Measurements from ENCODE around the gene UBA5. TPM values are rescaled to one million over a fixed set of nuclear protein-coding genes. Genes with fewer than 3 reads are reported as not detected.

UBA5 gene
- total and polyA plus RNA-seq, 9 of the 15 experiments (the other 6 are each of a cell fraction or from before 2014, with no cell fraction given): 8.1 to 71.1 (median 29.4) TPM

DNA sequence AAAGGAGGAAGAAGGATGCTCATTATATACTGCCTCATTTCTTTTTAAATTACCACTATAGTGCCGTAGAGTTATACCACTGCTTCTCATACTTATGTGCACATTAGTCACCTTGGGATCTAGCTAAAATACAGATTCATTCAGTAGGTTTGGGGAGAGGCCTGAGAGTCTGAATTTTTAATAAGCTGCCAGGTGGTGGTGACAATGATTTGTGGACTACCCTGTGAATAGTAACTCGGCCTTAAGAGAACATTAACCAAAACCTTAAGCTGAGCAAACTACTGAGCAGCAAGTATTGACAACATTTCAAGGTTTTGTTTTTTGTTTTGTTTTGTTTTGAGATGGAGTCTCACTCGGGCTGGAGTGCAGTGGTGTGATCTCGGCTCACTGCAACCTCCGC is 19.8 kb downstream of the UBA5 start:
- no TSS peak for BruUV-seq (replicated peaks)
- Histone ChIP-seq H3K9me3 (replicated peaks; ENCODE audit: control insufficient read depth, insufficient read depth, low read depth, low read length) (no peaks in the 10 kb centered on the region), H3K4me2 (ENCODE audit: insufficient read depth, low read length) (no peak overlapping the region), H3K36me3 (ENCODE audit: control insufficient read depth, insufficient read depth, low read length) (peaks cover 43% of the 10 kb centered on the region; the same call in 1 of the 3 replicates), H3K9ac (ENCODE audit: insufficient read depth in 1 of 2, low read depth in 2 of 2, low read length in 2 of 2) (no peak overlapping the region), H3K4me3 (no peak overlapping the region), H2AFZ (ENCODE audit: low read depth, low read length) (no peak overlapping the region), H4K20me1 (replicated peaks; ENCODE audit: control insufficient read depth, insufficient read depth, low read length) (no peaks in the 10 kb centered on the region), H3K27me3 (ENCODE audit: control insufficient read depth in 2 of 2, insufficient read depth in 2 of 2, low read length in 2 of 2) (no peaks in the 10 kb centered on the region), H3K79me2 (ENCODE audit: control insufficient read depth, insufficient read depth, low read length) (no peaks in the 10 kb centered on the region), H3K4me1 (replicated peaks in 1 of 2; ENCODE audit: control insufficient read depth in 2 of 2, insufficient read depth in 2 of 2, low read length in 2 of 2) (no peaks in the 10 kb centered on the region), H3K27ac (ENCODE audit: extremely low read depth, low read depth, low read length) (no peak overlapping the region), H3K9me1 (ENCODE audit: control insufficient read depth, insufficient read depth, low read length) (no peaks in the 10 kb centered on the region)
- in situ Hi-C loops (cut with MboI) (no loop called here), intact Hi-C loops (cut with micrococcal nuclease) (no loop called here)
- ChIA-PET POLR2A (interaction anchor here (2.8 kb wide), 1 partner anchor 10 kb away, joined by 7 read pairs; no protein-coding TSS in a partner anchor), CTCF (ENCODE audit: low intra/inter-chr PET ratio) (no interaction called here)
- no peak for ATAC-seq
- DNase-seq (ENCODE audit: extremely low read depth in 1 of 4, low spot score in 3 of 4): no peak
- no peak for FAIRE-seq
- 74% methylated on average over 2 of the region's 5 CpGs for WGBS (ENCODE audit: insufficient coverage, low coverage, missing lambda C conversion rate)
- no peak for TF ChIP-seq ZKSCAN8 (CRISPR knock-in tag; IDR thresholded peaks at IDR 0.05)
- no peak for TF ChIP-seq SLC30A9 (CRISPR knock-in tag; IDR thresholded peaks at IDR 0.05)
- TF ChIP-seq, protein P1, sequence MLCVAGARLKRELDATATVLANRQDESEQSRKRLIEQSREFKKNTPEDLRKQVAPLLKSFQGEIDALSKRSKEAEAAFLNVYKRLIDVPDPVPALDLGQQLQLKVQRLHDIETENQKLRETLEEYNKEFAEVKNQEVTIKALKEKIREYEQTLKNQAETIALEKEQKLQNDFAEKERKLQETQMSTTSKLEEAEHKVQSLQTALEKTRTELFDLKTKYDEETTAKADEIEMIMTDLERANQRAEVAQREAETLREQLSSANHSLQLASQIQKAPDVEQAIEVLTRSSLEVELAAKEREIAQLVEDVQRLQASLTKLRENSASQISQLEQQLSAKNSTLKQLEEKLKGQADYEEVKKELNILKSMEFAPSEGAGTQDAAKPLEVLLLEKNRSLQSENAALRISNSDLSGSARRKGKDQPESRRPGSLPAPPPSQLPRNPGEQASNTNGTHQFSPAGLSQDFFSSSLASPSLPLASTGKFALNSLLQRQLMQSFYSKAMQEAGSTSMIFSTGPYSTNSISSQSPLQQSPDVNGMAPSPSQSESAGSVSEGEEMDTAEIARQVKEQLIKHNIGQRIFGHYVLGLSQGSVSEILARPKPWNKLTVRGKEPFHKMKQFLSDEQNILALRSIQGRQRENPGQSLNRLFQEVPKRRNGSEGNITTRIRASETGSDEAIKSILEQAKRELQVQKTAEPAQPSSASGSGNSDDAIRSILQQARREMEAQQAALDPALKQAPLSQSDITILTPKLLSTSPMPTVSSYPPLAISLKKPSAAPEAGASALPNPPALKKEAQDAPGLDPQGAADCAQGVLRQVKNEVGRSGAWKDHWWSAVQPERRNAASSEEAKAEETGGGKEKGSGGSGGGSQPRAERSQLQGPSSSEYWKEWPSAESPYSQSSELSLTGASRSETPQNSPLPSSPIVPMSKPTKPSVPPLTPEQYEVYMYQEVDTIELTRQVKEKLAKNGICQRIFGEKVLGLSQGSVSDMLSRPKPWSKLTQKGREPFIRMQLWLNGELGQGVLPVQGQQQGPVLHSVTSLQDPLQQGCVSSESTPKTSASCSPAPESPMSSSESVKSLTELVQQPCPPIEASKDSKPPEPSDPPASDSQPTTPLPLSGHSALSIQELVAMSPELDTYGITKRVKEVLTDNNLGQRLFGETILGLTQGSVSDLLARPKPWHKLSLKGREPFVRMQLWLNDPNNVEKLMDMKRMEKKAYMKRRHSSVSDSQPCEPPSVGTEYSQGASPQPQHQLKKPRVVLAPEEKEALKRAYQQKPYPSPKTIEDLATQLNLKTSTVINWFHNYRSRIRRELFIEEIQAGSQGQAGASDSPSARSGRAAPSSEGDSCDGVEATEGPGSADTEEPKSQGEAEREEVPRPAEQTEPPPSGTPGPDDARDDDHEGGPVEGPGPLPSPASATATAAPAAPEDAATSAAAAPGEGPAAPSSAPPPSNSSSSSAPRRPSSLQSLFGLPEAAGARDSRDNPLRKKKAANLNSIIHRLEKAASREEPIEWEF (CRISPR knock-in tag; IDR thresholded peaks at IDR 0.05): no peak
- TF ChIP-seq, protein P2, sequence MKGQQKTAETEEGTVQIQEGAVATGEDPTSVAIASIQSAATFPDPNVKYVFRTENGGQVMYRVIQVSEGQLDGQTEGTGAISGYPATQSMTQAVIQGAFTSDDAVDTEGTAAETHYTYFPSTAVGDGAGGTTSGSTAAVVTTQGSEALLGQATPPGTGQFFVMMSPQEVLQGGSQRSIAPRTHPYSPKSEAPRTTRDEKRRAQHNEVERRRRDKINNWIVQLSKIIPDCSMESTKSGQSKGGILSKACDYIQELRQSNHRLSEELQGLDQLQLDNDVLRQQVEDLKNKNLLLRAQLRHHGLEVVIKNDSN (CRISPR knock-in tag; IDR thresholded peaks at IDR 0.05): no peak
- TF ChIP-seq RBM22 (IDR thresholded peaks at IDR 0.05; ENCODE audit: low read depth, low read length, poor library complexity, severe bottlenecking): no peak
- TF ChIP-seq, protein P3, sequence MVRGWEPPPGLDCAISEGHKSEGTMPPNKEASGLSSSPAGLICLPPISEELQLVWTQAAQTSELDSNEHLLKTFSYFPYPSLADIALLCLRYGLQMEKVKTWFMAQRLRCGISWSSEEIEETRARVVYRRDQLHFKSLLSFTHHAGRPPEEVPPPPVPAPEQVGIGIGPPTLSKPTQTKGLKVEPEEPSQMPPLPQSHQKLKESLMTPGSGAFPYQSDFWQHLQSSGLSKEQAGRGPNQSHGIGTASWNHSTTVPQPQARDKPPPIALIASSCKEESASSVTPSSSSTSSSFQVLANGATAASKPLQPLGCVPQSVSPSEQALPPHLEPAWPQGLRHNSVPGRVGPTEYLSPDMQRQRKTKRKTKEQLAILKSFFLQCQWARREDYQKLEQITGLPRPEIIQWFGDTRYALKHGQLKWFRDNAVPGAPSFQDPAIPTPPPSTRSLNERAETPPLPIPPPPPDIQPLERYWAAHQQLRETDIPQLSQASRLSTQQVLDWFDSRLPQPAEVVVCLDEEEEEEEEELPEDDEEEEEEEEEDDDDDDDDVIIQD (CRISPR knock-in tag; IDR thresholded peaks at IDR 0.05): no peak
- no peak for TF ChIP-seq ATF7 (IDR thresholded peaks at IDR 0.05)
- no peak for TF ChIP-seq RBM34 (IDR thresholded peaks at IDR 0.05; ENCODE audit: borderline replicate concordance, insufficient read depth, low read length)
- TF ChIP-seq ELF2 (CRISPR knock-in tag; IDR thresholded peaks at IDR 0.05): no peak
- TF ChIP-seq RBBP5 (IDR thresholded peaks at IDR 0.05; ENCODE audit: borderline replicate concordance, insufficient read depth, low read length, poor library complexity, severe bottlenecking): no peak
- TF ChIP-seq ZNF551 (CRISPR knock-in tag; IDR thresholded peaks at IDR 0.05): no peak
- TF ChIP-seq ZNF311 (CRISPR knock-in tag; IDR thresholded peaks at IDR 0.05): no peak
- no peak for TF ChIP-seq POLR2A (conservative IDR thresholded peaks at IDR 0.05)
- no peak for TF ChIP-seq MEF2D (tag; conservative IDR thresholded peaks at IDR 0.05; ENCODE audit: low read depth)
- no peak for TF ChIP-seq ELF4 (CRISPR knock-in tag; IDR thresholded peaks at IDR 0.05)
- no peak for TF ChIP-seq SAFB2 (IDR thresholded peaks at IDR 0.05; ENCODE audit: borderline replicate concordance, low read depth, low read length, severe bottlenecking)
- no peak for TF ChIP-seq RCOR1 (IDR thresholded peaks at IDR 0.05; ENCODE audit: borderline replicate concordance in 1 of 2, low read depth in 2 of 2, low read length in 2 of 2)

Data from K562 (cell line).